GM21526 (cell line): ENCODE measurements around the gene OR7E24.
"Not testable (repeated sequence)": the region's sequence is repeated elsewhere in the genome, so short reads cannot be mapped to it uniquely, and the experiment has no call there.

Experiments used
- ATAC-seq: cut with Tn5 transposase; IDR thresholded peaks from one replicate; pipeline ENCODE4 v1.9.1; 2021; ENCODE audit warnings: moderate library complexity; ENCODE audit not compliant: unreplicated experiment, low FRiP score

The OR7E24 gene

GRCh38 chr19:9250630-9251029 is at the start of gene OR7E24:
OR7E24 (plus strand) TSS chr19:9250930; CDS start chr19:9251044, 114 bp downstream.
- ATAC-seq = no peak

- ATAC-seq = no peak
Observed at GRCh38 chr19:9205501-9206113, 45.1 kb upstream of the OR7E24 start.

DNA sequence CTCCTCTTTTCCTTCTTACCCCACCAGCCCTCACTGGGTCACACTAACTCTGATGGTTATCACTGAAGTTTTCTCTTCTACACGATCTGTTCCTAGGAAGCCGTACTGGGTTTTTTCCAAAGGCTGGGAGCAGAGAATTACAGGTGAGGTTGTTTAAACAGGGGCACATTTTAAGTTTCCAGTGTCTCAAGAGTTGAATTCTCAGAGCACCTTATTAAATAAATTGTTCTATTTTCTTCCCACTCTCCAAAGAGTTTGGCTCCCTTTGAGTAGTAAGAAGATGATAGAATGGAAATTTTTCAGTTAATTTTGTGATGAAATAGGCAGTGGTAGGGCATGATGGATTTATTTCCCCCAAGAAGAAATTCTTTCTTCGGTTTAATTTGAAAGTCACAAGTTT is 31.2 kb upstream of the OR7E24 start, which contains the start of gene OR7D4:
TSS of gene OR7D4 (minus strand) at position 101 of the 400 bp plus-strand sequence. CDS start 4,752 bp downstream, outside the sequence.
- no peak for ATAC-seq

DNA sequence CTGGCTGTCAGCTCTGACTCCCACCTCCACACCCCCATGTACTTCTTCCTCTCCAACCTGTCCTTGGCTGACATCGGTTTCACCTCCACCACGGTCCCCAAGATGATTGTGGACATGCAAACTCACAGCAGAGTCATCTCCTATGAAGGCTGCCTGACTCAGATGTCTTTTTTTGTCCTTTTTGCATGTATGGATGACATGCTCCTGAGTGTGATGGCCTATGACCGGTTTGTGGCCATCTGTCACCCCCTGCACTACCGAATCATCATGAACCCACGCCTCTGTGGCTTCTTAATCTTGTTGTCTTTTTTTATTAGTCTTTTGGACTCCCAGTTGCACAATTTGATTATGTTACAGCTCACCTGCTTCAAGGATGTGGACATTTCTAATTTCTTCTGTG is 506 bp downstream of the OR7E24 start:
- no peak for ATAC-seq

DNA sequence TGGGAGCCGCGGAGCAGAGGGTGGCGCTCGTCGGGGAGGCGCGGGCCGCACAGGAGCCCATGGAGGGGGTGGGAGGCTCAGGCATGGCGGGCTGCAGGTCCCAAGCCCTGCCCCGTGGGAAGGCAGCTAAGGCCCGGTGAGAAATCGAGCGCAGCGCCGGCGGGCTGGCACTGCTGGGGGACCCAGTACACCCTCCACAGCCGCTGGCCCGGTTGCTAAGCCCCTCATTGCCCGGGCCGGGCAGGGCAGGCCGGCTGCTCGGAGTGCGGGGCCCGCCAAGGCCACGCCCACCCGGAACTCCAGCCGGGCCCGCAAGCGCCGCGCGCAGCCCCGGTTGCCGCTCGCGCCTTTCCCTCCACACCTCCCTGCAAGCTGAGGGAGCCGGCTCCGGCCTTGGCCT is 32.8 kb downstream of the OR7E24 start:
- ATAC-seq = not testable (repeated sequence)

DNA sequence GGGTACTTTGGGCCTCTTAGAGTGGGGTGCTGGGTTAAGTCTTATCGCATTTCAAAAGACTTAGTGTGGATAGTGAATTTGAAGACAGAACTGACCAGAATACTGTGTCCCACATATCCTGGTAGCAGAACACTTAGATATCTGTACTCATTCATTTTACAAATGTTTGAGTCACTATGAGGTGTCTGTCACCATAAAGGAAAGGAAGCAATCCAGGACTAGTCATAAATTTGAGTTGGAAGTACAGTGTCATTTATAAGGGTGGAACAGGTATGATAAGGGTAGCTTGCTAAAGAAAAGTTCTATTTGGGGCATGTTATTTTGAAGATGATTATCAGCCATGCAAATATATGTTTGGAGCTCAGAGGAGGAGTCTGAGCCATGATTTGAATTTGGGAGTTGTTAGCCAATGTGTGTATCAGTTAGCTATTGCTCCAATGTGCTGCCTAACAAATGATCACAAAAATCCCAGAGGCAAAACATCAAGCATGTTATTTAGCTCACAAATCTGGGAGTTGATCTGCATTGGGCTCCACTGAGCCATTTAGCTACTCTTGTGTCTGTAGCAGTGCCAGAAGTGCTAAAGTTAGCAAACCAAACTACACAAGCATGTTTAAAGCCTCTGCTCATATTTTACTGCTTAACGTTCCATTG is 38.6 kb downstream of the OR7E24 start:
- ATAC-seq = no peak

DNA sequence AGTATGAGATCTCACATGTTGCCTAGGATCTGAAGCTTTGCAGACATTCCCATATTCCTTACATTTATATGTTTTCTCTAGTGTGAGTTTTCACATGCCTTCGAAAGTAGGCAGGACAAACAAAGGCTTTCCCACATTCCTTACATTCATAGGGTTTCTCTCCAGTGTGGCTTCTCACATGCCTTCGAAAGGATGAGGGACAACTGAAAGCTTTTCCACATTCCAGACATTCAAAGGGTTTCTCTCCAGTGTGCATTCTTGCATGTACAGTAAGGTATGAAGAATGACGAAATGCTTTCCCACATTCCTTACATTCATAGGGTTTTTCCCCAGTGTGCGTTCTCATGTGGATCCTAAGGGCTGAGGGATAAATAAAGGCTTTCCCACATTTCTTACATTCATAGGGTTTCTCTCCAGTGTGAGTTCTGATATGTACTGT is 44.7 kb downstream of the OR7E24 start:
- ATAC-seq = no peak

- no peak for ATAC-seq
Observed at GRCh38 chr19:9296336-9296735, 45.6 kb downstream of the OR7E24 start.
